Uterus (tissue), 4 donors: ENCODE measurements around the gene FAM168B. TPM values are rescaled to one million over a fixed set of nuclear protein-coding genes. Genes with fewer than 3 reads are reported as not detected.

Experiments
- DNase-seq, 2 donors: peaks; one replicate each; pipeline ENCODE4 v3.0.0-alpha.2; 2019 to 2020
- H3K27ac ChIP-seq, 2 donors: fragments of 200-600 bp; sonication (generic); 1 replicate in 1 of 2; 2 replicates in 1 of 2; pipeline ENCODE4 v1.5.1; 2016 to 2018
- H3K27me3 ChIP-seq, 2 donors: fragments of 200-600 bp; sonication (generic); one replicate each; pipeline ENCODE4 v1.5.1; 2018 to 2019; ENCODE audit warnings: control low read depth in 1 of 2
- H3K36me3 ChIP-seq, 2 donors: fragments of 200-600 bp; sonication (generic); one replicate each; pipeline ENCODE4 v1.5.1; 2019; ENCODE audit warnings: control low read depth in 1 of 2
- H3K4me1 ChIP-seq, 2 donors: fragments of 200-600 bp; sonication (generic); one replicate each; pipeline ENCODE4 v1.5.1; 2018 to 2019; ENCODE audit warnings: control low read depth in 1 of 2
- H3K4me3 ChIP-seq, 2 donors: fragments of 200-600 bp; sonication (generic); 1 replicate in 1 of 2; 2 replicates in 1 of 2; pipeline ENCODE4 v1.5.1; 2018 to 2019; ENCODE audit warnings: mild to moderate bottlenecking in 1 of 2
- H3K9me3 ChIP-seq, 2 donors: fragments of 200-600 bp; sonication (generic); one replicate each; pipeline ENCODE4 v1.5.1; 2019; ENCODE audit warnings: control low read depth in 1 of 2
- POLR2A ChIP-seq, 2 donors: fragments of 450-650 bp; IDR thresholded peaks; one replicate each; pipeline ENCODE4 v1.6.1; 2016; ENCODE audit warnings: antibody characterized with exemption in 2 of 2, mild to moderate bottlenecking in 1 of 2, moderate library complexity in 1 of 2
- intact Hi-C: fragments of 100-400 bp; cut with DNase I; formaldehyde crosslinking; loops from one replicate; pipeline ENCODE4 v1.15.1; 2023; ENCODE audit warnings: low total_unique reads
- total RNA-seq, 4 donors: library from RNA; depleted of rRNA in 3 of 4; stranded (reverse); fragments of >200 nt in 3 of 4; gene quantifications; one replicate each; pipeline versions ENCODE4 v1.1.0 to v1.2.4, GENCODE V29; 2014 to 2023
- TF ChIP-seq, protein P1 (sequence below), 4 experiments: fragments of 200-600 bp in 2 of 4; fragments of 450-650 bp in 2 of 4; sonication (generic) in 2 of 4; IDR thresholded peaks; one replicate each; pipeline ENCODE4 v1.5.1; 2016 to 2019; ENCODE audit warnings: antibody characterized with exemption in 4 of 4, mild to moderate bottlenecking in 2 of 4, moderate library complexity in 1 of 4
- donor health status: DM: yes; HTN: yes; CAD: no.

FAM168B gene
- total RNA-seq, 4 donors from 2014 or later = 50.0 to 194 (median 104) TPM

- TF ChIP-seq, protein P1, sequence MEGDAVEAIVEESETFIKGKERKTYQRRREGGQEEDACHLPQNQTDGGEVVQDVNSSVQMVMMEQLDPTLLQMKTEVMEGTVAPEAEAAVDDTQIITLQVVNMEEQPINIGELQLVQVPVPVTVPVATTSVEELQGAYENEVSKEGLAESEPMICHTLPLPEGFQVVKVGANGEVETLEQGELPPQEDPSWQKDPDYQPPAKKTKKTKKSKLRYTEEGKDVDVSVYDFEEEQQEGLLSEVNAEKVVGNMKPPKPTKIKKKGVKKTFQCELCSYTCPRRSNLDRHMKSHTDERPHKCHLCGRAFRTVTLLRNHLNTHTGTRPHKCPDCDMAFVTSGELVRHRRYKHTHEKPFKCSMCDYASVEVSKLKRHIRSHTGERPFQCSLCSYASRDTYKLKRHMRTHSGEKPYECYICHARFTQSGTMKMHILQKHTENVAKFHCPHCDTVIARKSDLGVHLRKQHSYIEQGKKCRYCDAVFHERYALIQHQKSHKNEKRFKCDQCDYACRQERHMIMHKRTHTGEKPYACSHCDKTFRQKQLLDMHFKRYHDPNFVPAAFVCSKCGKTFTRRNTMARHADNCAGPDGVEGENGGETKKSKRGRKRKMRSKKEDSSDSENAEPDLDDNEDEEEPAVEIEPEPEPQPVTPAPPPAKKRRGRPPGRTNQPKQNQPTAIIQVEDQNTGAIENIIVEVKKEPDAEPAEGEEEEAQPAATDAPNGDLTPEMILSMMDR (IDR thresholded peaks at IDR 0.05) = no peak
- no peak for TF ChIP-seq POLR2A (IDR thresholded peaks at IDR 0.05)
Measured at GRCh38 chr2:131006561-131006960, 86.7 kb downstream of the FAM168B start.

GRCh38 chr2:131005216-131005935 lies 87.9 kb downstream of the FAM168B start:
- intact Hi-C loops = no loop called here
- no peaks in the 10 kb centered on the region for H3K36me3 ChIP-seq
- DNase-seq = no peak
- H3K9me3 ChIP-seq = no peaks in the 10 kb centered on the region
- no peaks in the 10 kb centered on the region for H3K27me3 ChIP-seq
- no peak overlapping the region for H3K27ac ChIP-seq
- H3K4me3 ChIP-seq = no peak overlapping the region
- H3K4me1 ChIP-seq = no peaks in the 10 kb centered on the region
- TF ChIP-seq, protein P1 (IDR thresholded peaks at IDR 0.05) = no peak
- TF ChIP-seq POLR2A (IDR thresholded peaks at IDR 0.05) = no peak

More at GRCh38 chr2:131006561-131006960, 86.7 kb downstream of the FAM168B start:
- DNase-seq = no peak
- H3K9me3 ChIP-seq = no peaks in the 10 kb centered on the region
- no peak overlapping the region for H3K27ac ChIP-seq
- intact Hi-C loops = no loop called here
- no peaks in the 10 kb centered on the region for H3K36me3 ChIP-seq
- H3K4me1 ChIP-seq = no peaks in the 10 kb centered on the region
- no peak overlapping the region for H3K4me3 ChIP-seq
- no peaks in the 10 kb centered on the region for H3K27me3 ChIP-seq

DNA sequence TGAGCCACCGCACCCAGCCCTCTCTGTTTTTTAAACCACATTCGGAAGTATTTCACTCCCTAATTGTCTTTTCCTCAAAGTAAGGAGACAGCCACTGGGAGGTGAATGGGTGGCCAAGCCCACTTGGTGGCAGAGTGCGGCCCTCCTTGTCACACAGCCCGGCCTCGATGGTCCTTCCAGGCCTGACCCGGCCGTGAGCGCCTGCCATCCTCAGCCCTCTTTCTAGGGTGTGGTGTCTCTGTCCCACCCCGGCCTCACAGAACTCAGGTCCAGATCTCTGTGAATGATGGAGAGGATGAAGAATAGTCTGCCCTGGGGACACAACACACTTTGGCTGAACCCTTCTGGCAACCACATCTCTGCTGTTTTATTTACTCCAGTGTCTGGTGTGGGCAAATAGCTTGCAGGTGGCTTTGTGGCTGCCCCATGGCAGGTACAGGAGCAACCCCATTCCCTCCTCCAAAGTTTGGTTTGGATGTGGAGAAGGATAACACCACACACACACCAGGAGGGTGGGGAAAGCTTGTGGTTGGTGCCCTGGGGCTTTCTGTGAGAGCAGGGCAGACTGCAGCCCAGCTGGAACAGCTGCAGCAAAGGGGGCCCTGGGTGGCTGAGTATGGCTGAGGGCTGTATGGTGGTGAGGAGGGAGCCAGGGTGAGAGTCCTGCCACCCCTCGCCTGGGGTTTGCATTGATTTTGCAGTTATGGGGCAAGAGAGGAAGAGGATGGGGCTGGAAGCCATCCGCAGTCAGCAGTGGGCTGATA lies 88.6 kb downstream of the FAM168B start:
- Histone ChIP-seq H3K4me1 (no peaks in the 10 kb centered on the region), H3K9me3 (no peaks in the 10 kb centered on the region), H3K36me3 (no peaks in the 10 kb centered on the region), H3K27ac (no peak overlapping the region), H3K4me3 (no peak overlapping the region), H3K27me3 (no peaks in the 10 kb centered on the region)
- no peak for TF ChIP-seq POLR2A (IDR thresholded peaks at IDR 0.05)
- TF ChIP-seq, protein P1 (IDR thresholded peaks at IDR 0.05) = no peak
- intact Hi-C loops = no loop called here
- DNase-seq = no peak

DNA sequence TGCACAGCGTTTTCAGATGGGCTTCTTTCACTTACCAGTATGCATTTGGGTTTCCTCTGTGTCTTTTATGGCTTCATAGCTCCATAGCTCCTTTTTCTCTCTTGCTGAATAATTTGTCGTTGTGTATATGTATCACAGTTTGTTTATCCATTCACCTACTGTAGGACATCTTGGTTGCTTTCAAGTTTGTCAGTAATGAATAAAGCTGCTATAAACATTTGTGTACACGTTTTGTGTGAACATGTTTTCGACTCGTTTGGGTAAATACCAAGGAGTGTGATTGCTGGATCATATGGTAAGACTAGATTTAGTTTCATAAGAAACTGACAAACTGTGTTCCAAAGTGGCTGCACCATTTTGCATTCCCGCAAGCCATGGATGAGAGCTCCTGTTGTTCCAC lies 94.7 kb downstream of the FAM168B start:
- TF ChIP-seq POLR2A (IDR thresholded peaks at IDR 0.05) = no peak
- TF ChIP-seq, protein P1 (IDR thresholded peaks at IDR 0.05) = no peak
- DNase-seq = no peak
- Histone ChIP-seq H3K27me3 (no peaks in the 10 kb centered on the region), H3K27ac (no peak overlapping the region), H3K9me3 (no peaks in the 10 kb centered on the region), H3K4me1 (no peaks in the 10 kb centered on the region), H3K36me3 (no peaks in the 10 kb centered on the region), H3K4me3 (no peak overlapping the region)
- intact Hi-C loops = no loop called here

Other genes with a start within 250 kb of the FAM168B start
- gene PLEKHB2, start 11.9 kb upstream of the FAM168B start, total RNA-seq = 10 to 100 TPM; 11.8 to 58.9 (median 17.9) TPM
- under 1 TPM in 2 of 4 donors, not detected in 2; 0.14 to 0.24 TPM for gene POTEE, start 116.1 kb upstream of the FAM168B start, total RNA-seq